Hematopoietic multipotent progenitor cell treated with erythropoietin and hydrocortisone succinate and interleukin-3 and kit ligand, for 4 days (in vitro differentiated cells): Measurements from ENCODE around the gene TMEM14A.
"Not testable (repeated sequence)": the region's sequence is repeated elsewhere in the genome, so short reads cannot be mapped to it uniquely, and the experiment has no call there.

Experiments
- DNase-seq: peaks from one replicate; pipeline ENCODE4 v3.0.0-alpha.2; 2015

The TMEM14A gene

GRCh38 chr6:52670502-52671409 is at the start of gene TMEM14A:
Gene TMEM14A (plus strand): TSS chr6:52671113. CDS start chr6:52677103, 5,990 bp downstream.
- peak; percentile 96 for DNase-seq

- no peak for DNase-seq
These were observed 49.3 kb upstream of the TMEM14A start for GRCh38 chr6:52621631-52622030.

- DNase-seq = no peak
These were observed 48.1 kb upstream of the TMEM14A start for GRCh38 chr6:52622810-52623209.

GRCh38 chr6:52632011-52632410 is 38.9 kb upstream of the TMEM14A start:
- DNase-seq = peak; percentile 44

- DNase-seq = no peak
These were observed 36.7 kb upstream of the TMEM14A start for GRCh38 chr6:52634211-52634610.

GRCh38 chr6:52635049-52635577 is 35.8 kb upstream of the TMEM14A start:
- DNase-seq = peak; percentile 42

- no peak for DNase-seq
These were observed 34.1 kb upstream of the TMEM14A start for GRCh38 chr6:52636830-52637229.

GRCh38 chr6:52639493-52639892 is 31.4 kb upstream of the TMEM14A start:
- DNase-seq = no peak

- no peak for DNase-seq
These were observed 30.7 kb upstream of the TMEM14A start for GRCh38 chr6:52640170-52640569.

- no peak for DNase-seq
These were observed 30.0 kb upstream of the TMEM14A start for GRCh38 chr6:52640916-52641315.

GRCh38 chr6:52641388-52641787 is 29.5 kb upstream of the TMEM14A start:
- DNase-seq = peak; percentile 41

GRCh38 chr6:52641826-52642225 is 29.1 kb upstream of the TMEM14A start:
- DNase-seq = peak; percentile 67

GRCh38 chr6:52642368-52642767 is 28.5 kb upstream of the TMEM14A start:
- DNase-seq = no peak

GRCh38 chr6:52643158-52643557 is 27.8 kb upstream of the TMEM14A start:
- DNase-seq = peak; percentile 64

- DNase-seq = no peak
These were observed 26.7 kb upstream of the TMEM14A start for GRCh38 chr6:52644253-52644652.

GRCh38 chr6:52645976-52646375 is 24.9 kb upstream of the TMEM14A start:
- no peak for DNase-seq

- DNase-seq = no peak
These were observed 23.7 kb upstream of the TMEM14A start for GRCh38 chr6:52647199-52647598.

GRCh38 chr6:52649536-52650160 is 21.3 kb upstream of the TMEM14A start:
- DNase-seq = no peak

- DNase-seq = no peak
These were observed 20.0 kb upstream of the TMEM14A start for GRCh38 chr6:52650941-52651340.

- DNase-seq = no peak
These were observed 17.8 kb upstream of the TMEM14A start for GRCh38 chr6:52653151-52653550.

GRCh38 chr6:52654007-52654406 is 16.9 kb upstream of the TMEM14A start:
- DNase-seq = no peak

- DNase-seq = no peak
These were observed 16.3 kb upstream of the TMEM14A start for GRCh38 chr6:52654592-52654991.

GRCh38 chr6:52655941-52656340 is 15.0 kb upstream of the TMEM14A start:
- DNase-seq = not testable (repeated sequence)

GRCh38 chr6:52657870-52658269 is 13.0 kb upstream of the TMEM14A start:
- DNase-seq = no peak
